HepG2 (cell line): ENCODE results near the gene RNPS1. TPM values are rescaled to one million over a fixed set of nuclear protein-coding genes. Genes with fewer than 3 reads are reported as not detected.

Experiments
- ARNT2 ChIP-seq: sonication (generic); formaldehyde crosslinking; IDR thresholded peaks from 2 replicates; pipeline ENCODE4 v1.8.0; 2022; ENCODE audit warnings: mild to moderate bottlenecking, low read depth, missing genetic modification reagents, moderate library complexity
- ATF7 ChIP-seq, 2 experiments: fragments of 450-650 bp in 1 of 2; sonication (generic) in 1 of 2; formaldehyde crosslinking in 1 of 2; IDR thresholded peaks; 2 replicates each; pipeline versions ENCODE4 v1.4.0 to v1.6.1; 2016 to 2020; ENCODE audit warnings: antibody characterized with exemption in 1 of 2, mild to moderate bottlenecking in 1 of 2, missing genetic modification reagents in 1 of 2
- BRF2 ChIP-seq: sonication (generic); formaldehyde crosslinking; IDR thresholded peaks from 2 replicates; pipeline ENCODE4 v1.8.1; 2022; ENCODE audit warnings: mild to moderate bottlenecking, missing genetic modification reagents
- CBX5 ChIP-seq: sonication (generic); formaldehyde crosslinking; IDR thresholded peaks from 2 replicates; pipeline ENCODE4 v1.4.0; 2020; ENCODE audit warnings: missing genetic modification reagents, borderline replicate concordance
- CERS6 ChIP-seq: sonication (generic); formaldehyde crosslinking; IDR thresholded peaks from 2 replicates; pipeline ENCODE4 v1.5.0; 2020; ENCODE audit warnings: missing genetic modification reagents
- DR1 ChIP-seq: sonication (generic); formaldehyde crosslinking; IDR thresholded peaks from 2 replicates; pipeline ENCODE4 v1.8.0; 2021; ENCODE audit warnings: mild to moderate bottlenecking, missing genetic modification reagents, inconsistent platforms
- FOXO1 ChIP-seq: sonication (generic); formaldehyde crosslinking; IDR thresholded peaks from 2 replicates; pipeline ENCODE4 v1.4.0; 2020; ENCODE audit warnings: missing genetic modification reagents
- GZF1 ChIP-seq: sonication (generic); formaldehyde crosslinking; IDR thresholded peaks from 2 replicates; pipeline ENCODE4 v1.5.1; 2020; ENCODE audit warnings: mild to moderate bottlenecking, missing genetic modification reagents
- MTERF4 ChIP-seq: sonication (generic); formaldehyde crosslinking; IDR thresholded peaks from 2 replicates; pipeline ENCODE4 v1.8.0; 2023; ENCODE audit warnings: mild to moderate bottlenecking, missing genetic modification reagents
- PAXIP1 ChIP-seq: sonication (generic); formaldehyde crosslinking; conservative IDR thresholded peaks from 2 replicates; pipeline ENCODE4 v1.4.0; 2020; ENCODE audit warnings: mild to moderate bottlenecking, missing genetic modification reagents, moderate library complexity
- SIX4 ChIP-seq: sonication (generic); formaldehyde crosslinking; IDR thresholded peaks from 2 replicates; pipeline ENCODE4 v1.4.0; 2020; ENCODE audit warnings: missing genetic modification reagents
- ZFP62 ChIP-seq: sonication (generic); formaldehyde crosslinking; IDR thresholded peaks from 2 replicates; pipeline ENCODE4 v1.4.0; 2020; ENCODE audit warnings: missing genetic modification reagents
- ZFP91 ChIP-seq: sonication (generic); formaldehyde crosslinking; IDR thresholded peaks from 2 replicates; pipeline ENCODE4 v1.9.0; 2022; ENCODE audit warnings: missing genetic modification reagents, mild to moderate bottlenecking, borderline replicate concordance
- ZNF329 ChIP-seq: sonication (generic); formaldehyde crosslinking; IDR thresholded peaks from 2 replicates; pipeline ENCODE4 v1.9.0; 2021; ENCODE audit warnings: low read depth, mild to moderate bottlenecking, missing genetic modification reagents
- ZNF431 ChIP-seq: sonication (generic); formaldehyde crosslinking; IDR thresholded peaks from 2 replicates; pipeline ENCODE4 v1.9.0; 2022; ENCODE audit warnings: missing genetic modification reagents, low read depth, mild to moderate bottlenecking, borderline replicate concordance
- ZNF782 ChIP-seq: sonication (generic); formaldehyde crosslinking; IDR thresholded peaks from 2 replicates; pipeline ENCODE4 v1.4.0; 2020; ENCODE audit warnings: missing genetic modification reagents, mild to moderate bottlenecking, borderline replicate concordance
- polyA plus RNA-seq, 8 experiments: library from polyadenylated mRNA; depleted of rRNA in 3 of 8; stranded (reverse) in 7 of 8; unstranded in 1 of 8; fragments of >200 nt; fragmentation: Illumina TruSeq in 4 of 8; extraction: Trizol in 4 of 8; gene quantifications; 2 replicates each; pipeline versions ENCODE4 v1.2.1 to v1.2.3, GENCODE V29; 2011 to 2016; ENCODE audit warnings: low read depth in 4 of 8, missing spikeins in 1 of 8, mixed read lengths in 1 of 8; ENCODE audit not compliant: insufficient read depth in 1 of 8
- total RNA-seq, 5 experiments: library from RNA; depleted of rRNA; stranded (reverse); fragments of >200 nt; fragmentation: Illumina TruSeq; extraction: Trizol; gene quantifications; 2 replicates each; pipeline ENCODE4 v1.2.3, GENCODE V29; 2016; ENCODE audit warnings: low read depth in 1 of 5
- TF ChIP-seq, protein P1 (sequence below): sonication (generic); formaldehyde crosslinking; IDR thresholded peaks from 2 replicates; pipeline ENCODE4 v1.8.0; 2022; ENCODE audit warnings: missing genetic modification reagents, mild to moderate bottlenecking, moderate library complexity, borderline replicate concordance

RNPS1 gene
- total and polyA plus RNA-seq, 2 of the 13 experiments (the other 11 are each of a cell fraction or from before 2014, with no cell fraction given): 126 to 133 TPM

DNA sequence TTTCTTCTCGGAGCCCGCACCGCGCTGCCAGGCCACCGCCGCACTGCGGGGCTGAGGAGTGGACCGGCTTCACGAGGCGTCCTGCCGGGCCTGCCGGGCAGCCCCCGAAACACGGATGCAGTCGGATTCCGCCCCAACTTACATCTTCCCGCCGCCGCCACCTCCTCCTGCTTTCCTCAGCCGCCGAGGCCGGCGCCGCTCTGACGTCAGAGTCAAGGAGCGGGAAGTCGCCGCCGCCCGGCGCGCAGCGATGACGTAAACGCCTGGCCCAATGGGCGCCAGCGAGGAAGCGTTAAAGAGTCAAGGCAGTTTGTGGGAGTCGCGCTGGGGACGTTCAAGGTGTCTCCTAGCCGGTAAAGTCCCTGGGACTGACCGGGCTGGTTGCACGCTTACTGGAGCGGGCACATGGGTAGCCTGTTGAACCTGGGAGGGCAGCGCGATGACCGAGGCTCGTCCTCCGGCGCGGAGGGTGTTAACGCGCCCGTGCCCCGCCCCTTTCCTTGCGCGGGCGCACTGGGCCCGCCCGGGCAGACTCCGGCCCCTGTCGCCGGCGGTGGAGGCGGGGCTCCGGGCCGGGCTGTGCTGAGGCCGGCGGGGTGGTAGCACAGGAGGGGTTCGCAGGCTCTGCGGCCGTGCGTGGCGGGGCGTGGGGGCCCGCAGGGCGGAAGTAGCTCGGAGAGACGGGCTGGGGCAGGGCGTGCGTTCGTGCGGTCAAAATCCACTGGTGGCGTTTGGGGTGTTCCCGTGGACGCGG, at the start of gene RNPS1 (continued):
- TF ChIP-seq CERS6: no peak
- peak; percentile 100 for TF ChIP-seq ZFP91
- no peak for TF ChIP-seq CBX5
- peak; percentile 29; the same call in 1 of the 2 replicates for TF ChIP-seq GZF1 (CRISPR knock-in tag)
- TF ChIP-seq, protein P1, sequence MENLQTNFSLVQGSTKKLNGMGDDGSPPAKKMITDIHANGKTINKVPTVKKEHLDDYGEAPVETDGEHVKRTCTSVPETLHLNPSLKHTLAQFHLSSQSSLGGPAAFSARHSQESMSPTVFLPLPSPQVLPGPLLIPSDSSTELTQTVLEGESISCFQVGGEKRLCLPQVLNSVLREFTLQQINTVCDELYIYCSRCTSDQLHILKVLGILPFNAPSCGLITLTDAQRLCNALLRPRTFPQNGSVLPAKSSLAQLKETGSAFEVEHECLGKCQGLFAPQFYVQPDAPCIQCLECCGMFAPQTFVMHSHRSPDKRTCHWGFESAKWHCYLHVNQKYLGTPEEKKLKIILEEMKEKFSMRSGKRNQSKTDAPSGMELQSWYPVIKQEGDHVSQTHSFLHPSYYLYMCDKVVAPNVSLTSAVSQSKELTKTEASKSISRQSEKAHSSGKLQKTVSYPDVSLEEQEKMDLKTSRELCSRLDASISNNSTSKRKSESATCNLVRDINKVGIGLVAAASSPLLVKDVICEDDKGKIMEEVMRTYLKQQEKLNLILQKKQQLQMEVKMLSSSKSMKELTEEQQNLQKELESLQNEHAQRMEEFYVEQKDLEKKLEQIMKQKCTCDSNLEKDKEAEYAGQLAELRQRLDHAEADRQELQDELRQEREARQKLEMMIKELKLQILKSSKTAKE (CRISPR knock-in tag): no peak; the same call in 1 of the 2 replicates
- peak; percentile 95 for TF ChIP-seq MTERF4 (CRISPR knock-in tag)
- peak; percentile 95 for TF ChIP-seq ATF7 (IDR thresholded peaks at IDR 0.05)
- peak; percentile 95 for TF ChIP-seq ATF7 (CRISPR knock-in tag; IDR thresholded peaks at IDR 0.05)
- TF ChIP-seq ZNF782 (CRISPR knock-in tag): peak; percentile 57; the same call in 1 of the 2 replicates
- TF ChIP-seq SIX4 (CRISPR knock-in tag): no peak
- 0 out of 2 replicates have a peak, but pooled peaks have one; percentile 46 for TF ChIP-seq ZNF431 (CRISPR knock-in tag)
- peak; percentile 91 for TF ChIP-seq ARNT2 (CRISPR knock-in tag)
- TF ChIP-seq ZFP62 (CRISPR knock-in tag): no peak
- TF ChIP-seq PAXIP1 (CRISPR knock-in tag): peak; percentile 56
- peak; percentile 10; the same call in 1 of the 2 replicates for TF ChIP-seq FOXO1 (CRISPR knock-in tag)
- peak; percentile 100 for TF ChIP-seq DR1 (CRISPR knock-in tag)
- 0 out of 2 replicates have a peak, but pooled peaks have one; percentile 32 for TF ChIP-seq ZNF329 (CRISPR knock-in tag)
- peak; percentile 87; the same call in 1 of the 2 replicates for TF ChIP-seq BRF2 (CRISPR knock-in tag)
